ENCODE results near the gene TPD52L2.

DNA sequence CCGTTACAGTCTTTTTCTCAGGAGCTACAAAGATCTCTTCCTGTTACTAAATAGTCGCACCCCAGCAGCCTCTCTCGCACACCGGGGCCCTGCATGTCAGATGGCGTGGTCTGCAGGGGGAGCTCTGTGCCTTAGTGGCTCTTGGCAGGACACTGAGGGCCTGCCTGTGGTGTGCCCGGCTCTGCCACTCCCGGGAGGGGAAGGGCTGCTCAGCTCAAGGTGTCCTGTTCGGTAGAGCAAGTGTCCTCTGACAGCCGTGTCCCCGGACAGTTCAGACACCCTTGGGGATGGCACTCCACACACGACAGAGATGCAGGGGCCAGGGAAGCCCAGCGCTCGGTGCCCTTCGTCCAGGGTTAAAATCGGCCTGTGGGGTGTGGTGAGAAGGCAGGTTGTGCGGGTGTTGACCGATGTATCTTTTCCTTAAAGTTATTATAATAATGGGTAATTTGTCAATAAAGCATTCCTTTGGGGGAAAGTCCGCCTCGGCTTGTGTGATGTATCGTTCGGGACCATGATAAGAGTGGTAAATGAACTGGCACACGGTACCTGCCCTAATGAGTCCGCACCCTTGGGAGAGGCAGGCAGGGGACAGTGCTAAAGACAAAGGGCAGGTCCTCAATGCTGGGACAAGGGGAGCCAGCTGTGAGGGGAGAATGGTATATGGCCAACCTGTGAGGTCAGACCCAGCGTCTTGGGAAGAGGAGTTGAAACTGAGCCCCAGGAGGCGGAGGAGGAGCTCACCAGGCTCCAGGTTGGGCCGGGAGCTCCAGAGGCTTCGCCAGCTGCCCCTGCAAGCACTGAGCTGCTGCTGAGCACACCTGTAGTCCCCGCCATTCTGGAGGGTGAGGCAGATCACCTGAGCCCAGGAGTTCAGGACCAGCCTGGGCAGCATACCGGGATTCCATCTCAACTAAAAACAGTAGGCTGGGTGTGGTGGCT, 26.3 kb downstream of the TPD52L2 start:
- TF ChIP-seq, protein P1, sequence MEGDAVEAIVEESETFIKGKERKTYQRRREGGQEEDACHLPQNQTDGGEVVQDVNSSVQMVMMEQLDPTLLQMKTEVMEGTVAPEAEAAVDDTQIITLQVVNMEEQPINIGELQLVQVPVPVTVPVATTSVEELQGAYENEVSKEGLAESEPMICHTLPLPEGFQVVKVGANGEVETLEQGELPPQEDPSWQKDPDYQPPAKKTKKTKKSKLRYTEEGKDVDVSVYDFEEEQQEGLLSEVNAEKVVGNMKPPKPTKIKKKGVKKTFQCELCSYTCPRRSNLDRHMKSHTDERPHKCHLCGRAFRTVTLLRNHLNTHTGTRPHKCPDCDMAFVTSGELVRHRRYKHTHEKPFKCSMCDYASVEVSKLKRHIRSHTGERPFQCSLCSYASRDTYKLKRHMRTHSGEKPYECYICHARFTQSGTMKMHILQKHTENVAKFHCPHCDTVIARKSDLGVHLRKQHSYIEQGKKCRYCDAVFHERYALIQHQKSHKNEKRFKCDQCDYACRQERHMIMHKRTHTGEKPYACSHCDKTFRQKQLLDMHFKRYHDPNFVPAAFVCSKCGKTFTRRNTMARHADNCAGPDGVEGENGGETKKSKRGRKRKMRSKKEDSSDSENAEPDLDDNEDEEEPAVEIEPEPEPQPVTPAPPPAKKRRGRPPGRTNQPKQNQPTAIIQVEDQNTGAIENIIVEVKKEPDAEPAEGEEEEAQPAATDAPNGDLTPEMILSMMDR (IDR thresholded peaks at IDR 0.05; ENCODE audit: low read length) = peak; percentile 1
- TF ChIP-seq EZH2 (IDR thresholded peaks at IDR 0.05; ENCODE audit: borderline replicate concordance, low read length) = no peak

Data from OCI-LY1 (cell line).